Aorta (tissue), 5 donors: ENCODE measurements around the gene RBPJ. TPM values are rescaled to one million over a fixed set of nuclear protein-coding genes. Genes with fewer than 3 reads are reported as not detected.

Experiments
- ATAC-seq: fragments of 200-7000 bp; cut with Tn5 transposase; one replicate; pipeline ENCODE4 v1.9.1; 2022; ENCODE audit warnings: moderate library complexity; ENCODE audit not compliant: low FRiP score
- DNase-seq, 2 donors: peaks; one replicate each; pipeline ENCODE4 v3.0.0-alpha.2; 2020
- H3K27ac ChIP-seq, 2 donors: one replicate each; pipeline ENCODE4 v1.5.1; 2013; ENCODE audit warnings: low read length in 2 of 2, mild to moderate bottlenecking in 2 of 2, moderate library complexity in 2 of 2, control low read depth in 1 of 2, inconsistent platforms in 1 of 2, low read depth in 1 of 2
- H3K27me3 ChIP-seq, 2 donors: one replicate each; pipeline ENCODE4 v1.6.1; 2013; ENCODE audit warnings: control low read depth in 1 of 2, low read length in 1 of 2, mild to moderate bottlenecking in 1 of 2, moderate library complexity in 1 of 2; ENCODE audit not compliant: insufficient read depth in 2 of 2, control insufficient read depth in 1 of 2
- H3K36me3 ChIP-seq, 2 donors: one replicate each; pipeline ENCODE4 v1.6.1; 2013; ENCODE audit warnings: control low read depth in 1 of 2, low read length in 1 of 2, mild to moderate bottlenecking in 1 of 2; ENCODE audit not compliant: insufficient read depth in 2 of 2, control insufficient read depth in 1 of 2
- H3K4me1 ChIP-seq, 2 donors: one replicate each; pipeline ENCODE4 v1.6.1; 2013; ENCODE audit warnings: low read length in 2 of 2, control low read depth in 1 of 2, mild to moderate bottlenecking in 1 of 2, moderate library complexity in 1 of 2; ENCODE audit not compliant: insufficient read depth in 2 of 2, control insufficient read depth in 1 of 2
- H3K4me3 ChIP-seq, 2 donors: one replicate each; pipeline ENCODE4 v1.5.1; 2013; ENCODE audit warnings: low read length in 2 of 2, control low read depth in 1 of 2, mild to moderate bottlenecking in 1 of 2
- H3K9me3 ChIP-seq: one replicate; pipeline ENCODE4 v1.6.1; 2013; ENCODE audit warnings: mild to moderate bottlenecking, low read length; ENCODE audit not compliant: control insufficient read depth
- WGBS, 2 donors: extraction: QIAGEN DNeasy Blood & Tissue Kit; methylation state at CpG; one replicate each; pipeline ENCODE4 v1.1.7; 2013; 5-methylcytosine and 5-hydroxymethylcytosine counted together
- intact Hi-C, 2 donors: fragments of 100-400 bp; cut with DNase I; formaldehyde crosslinking; loops; one replicate each; pipeline versions ENCODE4 v1.14.2 to v1.15.0; 2022
- polyA plus RNA-seq, 2 donors: library from polyadenylated mRNA; stranded (reverse); fragments of 200-250 nt; gene quantifications; one replicate each; pipeline ENCODE4 v1.2.3, GENCODE V29; 2013
- total RNA-seq, 2 donors: library from RNA; stranded (reverse); fragmentation: NEBNext Ultra II Directional; extraction: Animal tissue kit (Norgen Biotek cat#: 25700); gene quantifications; one replicate each; pipeline ENCODE4 v1.2.1, GENCODE V29; 2021
- donor health status: healthy with polysubstance abuse.
- donor health status: Bipolar disorder and iron deficiency.
- donor health status: DM: no; HTN: no; CAD: no.
- donor health status: DM: no; HTN: no; CAD: no.
- donor health status: DM: yes; HTN: yes; CAD: no.

RBPJ gene
- total and polyA plus RNA-seq, 4 donors = 24.9 to 162 (median 57.4) TPM

- 91 to 92% methylated on average over 6 of the region's 6 CpGs for WGBS, 2 donors
- Histone ChIP-seq H3K4me1 (no peaks in the 10 kb centered on the region), H3K36me3 (no peaks in the 10 kb centered on the region), H3K9me3 (peaks cover 4% of the 10 kb centered on the region), H3K4me3 (no peak overlapping the region), H3K27ac (no peak overlapping the region), H3K27me3 (no peaks in the 10 kb centered on the region)
- DNase-seq (no peak), ATAC-seq (no peak)
- intact Hi-C loops = loop anchor here in 1 of 2 donors (5.0 kb wide), 1 partner anchor 555 kb away; no protein-coding TSS in a partner anchor
Measured at GRCh38 chr4:26457412-26457811, 136.6 kb downstream of the RBPJ start.

GRCh38 chr4:26458157-26458561 is 137.3 kb downstream of the RBPJ start:
- DNase-seq = no peak
- WGBS, 2 donors = 56 to 64% methylated on average over 7 of the region's 7 CpGs
- intact Hi-C loops = loop anchor here (2.0 to 5.0 kb wide), 2 partner anchors 553 to 554 kb away; no protein-coding TSS in a partner anchor
- Histone ChIP-seq H3K36me3 (no peaks in the 10 kb centered on the region), H3K27ac (no peak overlapping the region), H3K27me3 (no peaks in the 10 kb centered on the region), H3K4me1 (no peaks in the 10 kb centered on the region), H3K9me3 (peaks cover 2% of the 10 kb centered on the region), H3K4me3 (no peak overlapping the region)
- ATAC-seq = no peak

- peaks cover 2% of the 10 kb centered on the region for H3K9me3 ChIP-seq
- no peaks in the 10 kb centered on the region for H3K36me3 ChIP-seq
- intact Hi-C loops = loop anchor here (2.0 to 5.0 kb wide), 2 partner anchors 552 to 553 kb away; no protein-coding TSS in a partner anchor
- H3K27ac ChIP-seq = no peak overlapping the region
- no peak for DNase-seq
- 38% methylated on average over 19 of the region's 19 CpGs for WGBS, 2 donors
- ATAC-seq = no peak
- no peaks in the 10 kb centered on the region for H3K4me1 ChIP-seq
- no peaks in the 10 kb centered on the region for H3K27me3 ChIP-seq
- no peak overlapping the region for H3K4me3 ChIP-seq
Measured at GRCh38 chr4:26459054-26459755, 138.4 kb downstream of the RBPJ start.

- Histone ChIP-seq H3K4me3 (no peak overlapping the region), H3K9me3 (peaks cover under 1% of the 10 kb centered on the region), H3K4me1 (no peaks in the 10 kb centered on the region), H3K27me3 (no peaks in the 10 kb centered on the region), H3K36me3 (no peaks in the 10 kb centered on the region), H3K27ac (no peak overlapping the region)
- ATAC-seq (no peak), DNase-seq (no peak)
- WGBS, 2 donors = 95 to 96% methylated on average over 13 of the region's 13 CpGs
- intact Hi-C loops = loop anchor here (2.0 to 5.0 kb wide), 2 partner anchors 551 to 552 kb away; no protein-coding TSS in a partner anchor
Measured at GRCh38 chr4:26459756-26460530, 139.1 kb downstream of the RBPJ start.

GRCh38 chr4:26462874-26463273 is 142.1 kb downstream of the RBPJ start:
- 15 to 22% methylated on average over 2 of the region's 2 CpGs for WGBS, 2 donors
- H3K27me3 ChIP-seq = no peaks in the 10 kb centered on the region
- intact Hi-C loops = no loop called here

GRCh38 chr4:26463386-26463785 is 142.6 kb downstream of the RBPJ start:
- intact Hi-C loops = no loop called here
- Histone ChIP-seq H3K27ac (no peak overlapping the region), H3K27me3 (no peaks in the 10 kb centered on the region), H3K9me3 (no peaks in the 10 kb centered on the region), H3K4me3 (no peak overlapping the region), H3K36me3 (no peaks in the 10 kb centered on the region), H3K4me1 (no peaks in the 10 kb centered on the region)
- no peak for ATAC-seq
- DNase-seq = no peak
- WGBS, 2 donors = 89 to 90% methylated on average over 2 of the region's 2 CpGs

More at GRCh38 chr4:26462874-26463273, 142.1 kb downstream of the RBPJ start:
- no peak overlapping the region for H3K27ac ChIP-seq
- H3K4me1 ChIP-seq = no peaks in the 10 kb centered on the region
- ATAC-seq (no peak), DNase-seq (no peak)
- H3K4me3 ChIP-seq = no peak overlapping the region
- H3K9me3 ChIP-seq = no peaks in the 10 kb centered on the region
- no peaks in the 10 kb centered on the region for H3K36me3 ChIP-seq

GRCh38 chr4:26464420-26465095 is 143.7 kb downstream of the RBPJ start:
- no peak for DNase-seq
- H3K36me3 ChIP-seq = no peaks in the 10 kb centered on the region
- intact Hi-C loops = no loop called here
- WGBS, 2 donors = 92% methylated on average over 14 of the region's 14 CpGs
- peaks cover 4% of the 10 kb centered on the region for H3K9me3 ChIP-seq
- no peaks in the 10 kb centered on the region for H3K27me3 ChIP-seq
- H3K27ac ChIP-seq = no peak overlapping the region
- no peak overlapping the region for H3K4me3 ChIP-seq
- ATAC-seq = no peak
- H3K4me1 ChIP-seq = no peaks in the 10 kb centered on the region

GRCh38 chr4:26466578-26467270 is 145.9 kb downstream of the RBPJ start:
- H3K27me3 ChIP-seq = no peaks in the 10 kb centered on the region
- no peaks in the 10 kb centered on the region for H3K4me1 ChIP-seq
- DNase-seq (no peak), ATAC-seq (no peak)
- no peak overlapping the region for H3K27ac ChIP-seq
- no peaks in the 10 kb centered on the region for H3K36me3 ChIP-seq
- H3K9me3 ChIP-seq = peaks cover 4% of the 10 kb centered on the region
- no peak overlapping the region for H3K4me3 ChIP-seq
- 82 to 86% methylated on average over 10 of the region's 10 CpGs for WGBS, 2 donors
- intact Hi-C loops = no loop called here
